BLaER1 (cell line): ENCODE measurements around the gene RSKR.
A peak's percentile ranks its signal among the peaks of the same experiment; 100 is the strongest.

Source experiments
- H3K27ac ChIP-seq: shearing (Covaris generic); formaldehyde crosslinking; 2 replicates; pipeline ENCODE4 v1.8.1; 2022
- H3K27me3 ChIP-seq: shearing (Covaris generic); formaldehyde crosslinking; 2 replicates; pipeline ENCODE4 v1.8.1; 2022
- H3K36me3 ChIP-seq: shearing (Covaris generic); formaldehyde crosslinking; 2 replicates; pipeline ENCODE4 v1.8.1; 2022
- H3K4me1 ChIP-seq: shearing (Covaris generic); formaldehyde crosslinking; 2 replicates; pipeline ENCODE4 v1.8.1; 2022
- H3K4me2 ChIP-seq: shearing (Covaris generic); formaldehyde crosslinking; 2 replicates; pipeline ENCODE4 v1.8.1; 2022
- H3K4me3 ChIP-seq: shearing (Covaris generic); formaldehyde crosslinking; 2 replicates; pipeline ENCODE4 v1.8.1; 2022
- H3K9ac ChIP-seq: shearing (Covaris generic); formaldehyde crosslinking; 2 replicates; pipeline ENCODE4 v1.8.1; 2022
- H3K9me3 ChIP-seq: shearing (Covaris generic); formaldehyde crosslinking; 2 replicates; pipeline ENCODE4 v1.8.1; 2022
- H4K20me1 ChIP-seq: shearing (Covaris generic); formaldehyde crosslinking; 2 replicates; pipeline ENCODE4 v1.8.1; 2022
- Cebpa-rat ChIP-seq: shearing (Covaris generic); IDR thresholded peaks from 2 replicates; pipeline ENCODE4 v1.8.1; 2022

The RSKR gene

DNA sequence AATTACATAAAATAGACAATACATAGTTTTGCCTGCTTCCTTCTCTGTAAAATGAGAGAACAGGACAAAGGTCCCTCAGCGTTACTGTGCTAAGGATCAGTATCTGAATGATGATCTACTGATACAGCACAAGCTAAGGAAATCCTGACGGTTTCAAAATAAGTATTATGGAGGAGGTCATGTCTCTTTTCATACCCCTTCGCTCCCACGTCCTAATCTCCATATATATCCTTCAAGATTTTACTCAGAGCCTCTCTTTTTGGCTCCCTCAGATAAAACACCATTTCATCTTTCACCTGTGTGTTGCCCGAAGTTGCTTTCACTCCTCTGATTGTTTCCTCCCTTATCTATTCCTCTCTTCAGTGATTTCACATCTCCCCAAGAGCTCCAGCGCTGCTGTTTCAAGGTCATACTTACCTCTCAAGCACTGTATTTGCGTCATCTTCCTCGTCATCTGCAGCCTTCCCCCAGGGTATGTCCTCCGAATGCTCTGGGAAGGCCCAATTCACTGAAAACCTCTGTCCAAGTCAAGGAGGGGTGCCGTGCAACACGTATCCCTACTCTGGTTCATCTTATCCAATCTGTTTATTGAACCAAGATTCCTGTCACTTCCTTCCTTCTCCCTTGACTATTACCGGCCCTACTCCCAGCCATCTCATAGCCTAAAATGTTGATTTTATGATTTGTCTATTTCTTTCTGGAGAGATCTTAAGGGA is 32.2 kb upstream of the RSKR start:
- H4K20me1 ChIP-seq: peaks cover 34% of the 10 kb centered on the region
- H3K27me3 ChIP-seq: no peaks in the 10 kb centered on the region
- H3K4me3 ChIP-seq: peak overlapping the region; percentile 85
- H3K27ac ChIP-seq: peak overlapping the region; percentile 77
- H3K4me2 ChIP-seq: peak overlapping the region; percentile 86
- no peaks in the 10 kb centered on the region for H3K9me3 ChIP-seq
- H3K9ac ChIP-seq: peak overlapping the region; percentile 63
- no peak for TF ChIP-seq Cebpa-rat
- H3K36me3 ChIP-seq: peaks cover 58% of the 10 kb centered on the region
- H3K4me1 ChIP-seq: peaks cover 36% of the 10 kb centered on the region

- H3K4me3 ChIP-seq: peak overlapping the region; percentile 85
- peak overlapping the region; percentile 82 for H3K9ac ChIP-seq
Observed at GRCh38 chr17:28645576-28645939, 31.6 kb upstream of the RSKR start.

GRCh38 chr17:28644787-28645575 is 31.0 kb upstream of the RSKR start, which contains the start of gene BLTP2:
Gene BLTP2, minus strand, starts transcription at chr17:28645158. Its CDS starts 102 bp downstream, at chr17:28645056.
- Histone ChIP-seq H3K4me3 (peak within 1 kb of the TSS; percentile 85), H3K27me3 (no peaks in the 10 kb centered on the region), H3K36me3 (peaks cover 59% of the 10 kb centered on the region), H3K9me3 (no peaks in the 10 kb centered on the region), H4K20me1 (peaks cover 46% of the 10 kb centered on the region), H3K9ac (peak within 1 kb of the TSS; percentile 82), H3K4me2 (peak within 1 kb of the TSS; percentile 86), H3K4me1 (peaks cover 36% of the 10 kb centered on the region), H3K27ac (peak within 1 kb of the TSS; percentile 77)
- TF ChIP-seq Cebpa-rat: no peak

More at GRCh38 chr17:28645576-28645939, 31.6 kb upstream of the RSKR start:
- no peak for TF ChIP-seq Cebpa-rat
- H3K4me1 ChIP-seq: peaks cover 36% of the 10 kb centered on the region
- no peaks in the 10 kb centered on the region for H3K27me3 ChIP-seq
- H3K27ac ChIP-seq: peak overlapping the region; percentile 77
- H4K20me1 ChIP-seq: peaks cover 40% of the 10 kb centered on the region
- H3K36me3 ChIP-seq: peaks cover 58% of the 10 kb centered on the region
- H3K9me3 ChIP-seq: no peaks in the 10 kb centered on the region
- H3K4me2 ChIP-seq: peak overlapping the region; percentile 86

DNA sequence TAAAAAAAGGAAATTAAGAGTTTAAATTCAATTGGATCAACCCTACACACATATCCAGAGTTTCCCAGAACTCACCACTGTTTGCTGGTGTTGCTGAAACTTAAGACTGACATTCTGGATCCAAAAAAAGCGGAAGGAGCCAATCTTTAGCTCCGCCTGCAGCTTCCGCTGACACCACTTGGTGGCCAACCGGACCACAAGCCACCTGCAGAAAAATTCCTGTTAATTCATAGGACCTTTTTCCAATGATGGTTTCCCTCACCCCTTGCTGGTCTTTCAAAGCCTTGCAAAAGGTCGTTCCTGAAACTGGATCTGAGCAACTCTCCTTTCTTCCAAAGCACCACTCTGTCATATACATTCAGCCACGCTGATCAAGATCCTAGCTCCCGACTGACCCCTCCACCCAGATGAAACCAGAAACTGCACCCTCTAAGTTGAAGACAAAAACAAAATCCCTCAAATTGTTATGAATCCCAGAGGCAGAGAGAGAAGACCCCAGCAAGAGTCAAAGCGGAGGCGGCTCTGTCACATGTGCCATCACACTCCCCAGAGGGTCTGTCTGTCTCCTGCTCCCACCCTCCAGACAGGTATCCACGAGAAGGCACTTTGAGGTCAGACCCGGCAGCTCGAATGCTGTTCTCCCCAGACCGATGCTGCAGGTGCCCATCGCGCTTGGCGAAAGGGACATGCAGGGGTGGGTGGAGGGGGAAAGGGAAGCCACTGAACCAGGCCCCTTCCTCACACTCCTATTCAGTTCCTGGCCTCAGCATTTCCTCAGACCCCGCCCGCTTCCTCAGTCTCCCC is 30.2 kb upstream of the RSKR start:
- peak overlapping the region; percentile 80 for H3K4me2 ChIP-seq
- H3K9ac ChIP-seq: peak overlapping the region; percentile 82
- no peaks in the 10 kb centered on the region for H3K9me3 ChIP-seq
- H3K4me1 ChIP-seq: peaks cover 36% of the 10 kb centered on the region
- no peaks in the 10 kb centered on the region for H3K27me3 ChIP-seq
- peaks cover 64% of the 10 kb centered on the region for H3K36me3 ChIP-seq
- peak overlapping the region; percentile 85 for H3K4me3 ChIP-seq
- H4K20me1 ChIP-seq: peaks cover 54% of the 10 kb centered on the region
- H3K27ac ChIP-seq: peak overlapping the region; percentile 77
- no peak for TF ChIP-seq Cebpa-rat

- no peaks in the 10 kb centered on the region for H3K9me3 ChIP-seq
- H3K9ac ChIP-seq: 0 out of 2 replicates have a peak overlapping the region, but pooled peaks have one; percentile 16
- no peak for TF ChIP-seq Cebpa-rat
- H3K4me1 ChIP-seq: peaks cover 27% of the 10 kb centered on the region
- peaks cover 80% of the 10 kb centered on the region for H4K20me1 ChIP-seq
- H3K36me3 ChIP-seq: peaks cover 72% of the 10 kb centered on the region
- no peak overlapping the region for H3K27ac ChIP-seq
- no peaks in the 10 kb centered on the region for H3K27me3 ChIP-seq
- H3K4me3 ChIP-seq: no peak overlapping the region
- H3K4me2 ChIP-seq: no peak overlapping the region
Observed at GRCh38 chr17:28641579-28641978, 27.6 kb upstream of the RSKR start.

GRCh38 chr17:28635506-28635905 is 21.5 kb upstream of the RSKR start:
- no peaks in the 10 kb centered on the region for H3K9me3 ChIP-seq
- no peaks in the 10 kb centered on the region for H3K27me3 ChIP-seq
- no peak for TF ChIP-seq Cebpa-rat
- peaks cover 100% of the 10 kb centered on the region for H3K36me3 ChIP-seq
- H3K9ac ChIP-seq: no peak overlapping the region
- no peak overlapping the region for H3K4me2 ChIP-seq
- no peaks in the 10 kb centered on the region for H3K4me1 ChIP-seq
- no peak overlapping the region for H3K4me3 ChIP-seq
- H4K20me1 ChIP-seq: peaks cover 96% of the 10 kb centered on the region
- H3K27ac ChIP-seq: no peak overlapping the region

DNA sequence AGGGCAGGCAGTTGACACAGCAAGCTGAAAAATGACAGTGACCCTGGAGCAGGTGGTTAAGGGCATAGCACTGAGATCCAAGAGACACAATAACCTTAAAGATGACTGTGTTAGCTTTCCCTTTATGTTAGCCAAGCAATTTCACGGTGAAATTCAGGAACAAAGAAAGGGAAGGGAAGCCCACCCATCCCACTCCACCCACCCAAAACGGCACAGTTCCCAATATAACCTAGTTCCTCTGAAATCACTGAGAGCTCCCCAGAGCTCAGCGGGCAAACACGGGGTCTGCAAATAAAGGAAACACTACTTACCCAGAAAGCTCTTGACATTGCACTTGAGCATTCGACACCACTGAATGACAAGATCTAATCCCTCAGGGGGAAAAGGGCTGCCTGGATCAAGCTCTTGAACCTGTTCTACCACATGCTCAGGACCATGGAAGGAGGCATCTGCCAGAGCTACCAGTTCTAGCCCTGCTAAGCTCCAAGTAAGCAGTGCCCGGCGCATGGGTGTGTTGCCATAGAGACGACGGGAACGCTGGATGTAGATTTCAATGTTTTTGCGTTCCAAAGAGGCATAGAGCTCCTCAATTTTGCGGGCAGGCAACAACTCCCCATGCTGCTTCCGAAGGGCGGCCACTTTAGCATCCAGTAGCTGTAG is 20.4 kb upstream of the RSKR start:
- no peak overlapping the region for H3K4me2 ChIP-seq
- H3K36me3 ChIP-seq: peaks cover 100% of the 10 kb centered on the region
- no peak overlapping the region for H3K27ac ChIP-seq
- H3K4me3 ChIP-seq: no peak overlapping the region
- H4K20me1 ChIP-seq: peaks cover 95% of the 10 kb centered on the region
- H3K9me3 ChIP-seq: no peaks in the 10 kb centered on the region
- no peak for TF ChIP-seq Cebpa-rat
- no peak overlapping the region for H3K9ac ChIP-seq
- no peaks in the 10 kb centered on the region for H3K27me3 ChIP-seq
- no peaks in the 10 kb centered on the region for H3K4me1 ChIP-seq

DNA sequence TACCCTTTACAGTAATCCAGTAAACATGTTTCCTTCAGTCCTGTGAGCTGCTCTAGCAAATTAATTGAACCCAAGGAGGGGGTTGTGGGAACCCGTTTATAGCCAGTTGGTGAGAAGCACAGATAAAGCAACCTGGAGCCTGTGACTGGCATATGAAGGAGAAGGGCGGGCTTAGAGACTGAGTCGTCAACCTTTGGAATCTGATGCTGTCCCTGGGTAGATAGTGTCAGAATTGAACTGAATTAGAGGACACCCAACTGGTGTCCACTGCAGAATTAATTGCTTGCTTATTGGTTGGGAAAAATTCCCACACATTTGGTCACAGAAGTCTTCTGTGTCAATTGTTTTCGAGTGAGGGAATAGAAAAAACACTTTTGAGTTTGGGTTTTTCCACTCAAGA is 12.8 kb upstream of the RSKR start:
- Histone ChIP-seq H3K27me3 (no peaks in the 10 kb centered on the region), H3K36me3 (peaks cover 100% of the 10 kb centered on the region)

GRCh38 chr17:28624148-28624547 is 10.2 kb upstream of the RSKR start:
- no peak overlapping the region for H3K27ac ChIP-seq
- H4K20me1 ChIP-seq: peaks cover 77% of the 10 kb centered on the region
- H3K4me1 ChIP-seq: no peaks in the 10 kb centered on the region
- no peaks in the 10 kb centered on the region for H3K9me3 ChIP-seq
- peaks cover 100% of the 10 kb centered on the region for H3K36me3 ChIP-seq
- no peak overlapping the region for H3K9ac ChIP-seq
- H3K4me2 ChIP-seq: no peak overlapping the region
- no peak for TF ChIP-seq Cebpa-rat
- H3K27me3 ChIP-seq: no peaks in the 10 kb centered on the region
- no peak overlapping the region for H3K4me3 ChIP-seq

More for the DNA sequence above, 12.8 kb upstream of the RSKR start:
- Histone ChIP-seq H3K4me2 (no peak overlapping the region), H3K4me3 (no peak overlapping the region), H3K9ac (no peak overlapping the region), H4K20me1 (peaks cover 79% of the 10 kb centered on the region), H3K27ac (no peak overlapping the region), H3K4me1 (no peaks in the 10 kb centered on the region), H3K9me3 (no peaks in the 10 kb centered on the region)
- TF ChIP-seq Cebpa-rat: no peak
